HG03139 (cell line): ENCODE measurements around the gene EPHA7.

Experiments used
- ATAC-seq: cut with Tn5 transposase; IDR thresholded peaks from one replicate; pipeline ENCODE4 v1.9.1; 2021; ENCODE audit not compliant: unreplicated experiment

The EPHA7 gene

DNA sequence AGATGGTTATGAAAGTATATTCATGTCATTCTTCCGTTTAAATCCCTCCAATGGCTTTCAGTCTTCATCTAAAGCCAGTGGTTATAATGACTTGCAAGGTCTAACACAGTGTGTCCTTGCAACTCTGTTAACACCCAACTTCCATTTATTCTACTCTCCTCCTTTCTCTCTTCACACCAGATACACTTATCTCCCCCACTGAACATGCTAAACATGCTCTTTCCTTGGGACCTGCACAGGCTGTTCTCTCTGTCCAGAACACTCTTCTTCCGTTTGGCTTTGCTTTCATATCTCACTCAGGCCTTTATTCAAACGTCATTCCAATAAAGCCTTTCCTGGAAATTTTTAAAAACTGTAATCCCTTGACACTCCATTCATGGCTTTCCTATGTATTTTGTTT, 91.5 kb downstream of the EPHA7 start:
- no peak for ATAC-seq

DNA sequence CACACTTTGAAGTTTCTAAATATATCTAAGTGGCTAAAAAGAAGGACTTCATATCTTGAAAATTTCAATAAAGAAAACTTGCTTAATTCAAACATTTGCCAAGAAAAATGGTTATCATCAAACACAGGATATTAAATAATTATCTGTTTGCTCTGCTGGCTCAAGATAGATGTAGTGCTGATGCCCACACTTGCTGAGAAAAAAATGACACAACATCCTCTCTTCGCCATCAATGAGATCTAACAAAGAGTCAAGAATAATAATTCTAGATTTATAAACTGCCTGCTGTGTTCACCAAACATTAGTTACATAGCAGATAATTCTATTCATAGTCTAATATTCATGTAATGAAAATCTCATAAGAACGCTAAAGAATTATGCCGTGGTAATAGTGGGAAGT, 93.6 kb downstream of the EPHA7 start:
- no peak for ATAC-seq

DNA sequence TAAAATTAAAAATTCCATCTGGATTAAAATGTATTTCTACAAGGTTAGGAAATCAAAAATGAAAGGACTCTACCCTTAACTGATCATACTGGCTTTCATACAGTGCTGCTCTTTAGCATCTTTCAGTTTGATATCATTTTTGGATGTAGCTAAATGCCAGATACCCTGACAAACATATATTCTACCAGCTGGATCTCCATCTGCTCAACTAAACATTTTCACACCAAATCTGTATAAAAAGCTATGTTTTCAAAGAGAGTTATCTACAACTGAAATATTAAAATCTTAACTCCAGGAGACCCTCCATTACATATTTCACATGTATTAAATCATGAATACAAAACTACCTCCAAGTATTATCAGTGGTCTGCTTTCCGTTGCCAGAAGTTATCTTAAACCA, 95.7 kb downstream of the EPHA7 start:
- no peak for ATAC-seq

- ATAC-seq, result no peak
Observed at GRCh38 chr6:93322651-93323050, 96.7 kb downstream of the EPHA7 start.

- ATAC-seq, result no peak
Observed at GRCh38 chr6:93319304-93319703, 100.1 kb downstream of the EPHA7 start.

- no peak for ATAC-seq
Observed at GRCh38 chr6:93318121-93318520, 101.2 kb downstream of the EPHA7 start.

DNA sequence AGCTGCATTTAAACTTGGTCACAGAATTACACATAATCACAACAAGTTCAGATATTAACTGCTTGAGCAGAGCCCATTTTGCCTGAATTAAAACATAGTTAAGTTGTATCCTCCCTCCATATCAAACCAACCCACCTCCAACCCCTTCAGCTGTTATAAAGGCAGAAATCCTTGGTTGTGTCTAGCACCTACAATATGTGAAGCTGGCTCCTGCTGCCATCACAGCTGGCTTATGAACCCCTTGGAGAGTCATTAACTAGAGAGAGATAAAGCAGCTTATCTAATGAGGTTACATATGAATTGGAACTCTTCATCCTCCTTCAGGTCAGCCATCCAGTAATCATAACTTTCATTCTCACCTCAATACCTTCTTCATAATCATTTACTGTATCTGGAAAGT, 101.8 kb downstream of the EPHA7 start:
- no peak for ATAC-seq

DNA sequence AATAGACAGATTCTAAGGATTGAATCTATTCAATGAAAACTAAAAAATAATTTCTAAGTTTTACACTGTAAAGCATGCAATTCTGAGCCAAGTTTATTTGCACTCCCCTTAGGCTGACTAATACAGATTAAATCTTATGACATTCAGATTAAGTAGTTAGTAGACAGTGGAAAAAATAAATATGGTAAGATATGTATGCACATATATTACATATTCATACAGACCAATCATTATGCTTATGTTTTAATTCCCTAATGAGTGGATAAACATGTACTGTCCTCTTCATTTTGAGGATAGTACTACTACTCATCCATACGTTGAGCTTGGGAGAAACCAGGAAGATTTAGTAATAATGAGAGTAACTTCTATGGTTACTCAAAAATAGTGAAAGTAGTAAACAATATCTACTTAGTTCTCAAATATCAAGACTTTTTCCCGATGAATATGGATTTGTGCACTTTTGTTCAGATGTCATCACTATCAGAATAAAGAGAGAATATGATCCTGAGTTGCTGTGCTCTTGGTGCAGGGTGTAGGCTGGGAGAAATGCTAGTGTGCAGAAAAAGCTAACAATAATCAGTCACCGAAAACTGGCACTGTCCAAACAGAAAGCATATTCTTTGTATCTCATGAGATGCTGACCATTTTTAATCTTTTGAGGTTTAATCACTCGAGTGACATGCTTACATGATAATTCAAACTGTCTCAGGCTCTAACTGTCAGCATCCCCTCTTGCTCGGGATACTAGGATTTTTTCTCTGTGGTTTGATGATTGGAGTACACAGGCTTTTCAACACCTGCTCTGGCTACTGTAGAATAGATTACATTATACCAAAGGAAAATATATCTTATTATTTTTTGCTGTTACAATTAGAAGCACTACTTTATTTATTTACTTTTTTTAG, 111.6 kb downstream of the EPHA7 start:
- ATAC-seq, result no peak

GRCh38 chr6:93305088-93305487, 114.3 kb downstream of the EPHA7 start:
- ATAC-seq, result no peak

GRCh38 chr6:93304505-93304904, 114.9 kb downstream of the EPHA7 start:
- no peak for ATAC-seq

DNA sequence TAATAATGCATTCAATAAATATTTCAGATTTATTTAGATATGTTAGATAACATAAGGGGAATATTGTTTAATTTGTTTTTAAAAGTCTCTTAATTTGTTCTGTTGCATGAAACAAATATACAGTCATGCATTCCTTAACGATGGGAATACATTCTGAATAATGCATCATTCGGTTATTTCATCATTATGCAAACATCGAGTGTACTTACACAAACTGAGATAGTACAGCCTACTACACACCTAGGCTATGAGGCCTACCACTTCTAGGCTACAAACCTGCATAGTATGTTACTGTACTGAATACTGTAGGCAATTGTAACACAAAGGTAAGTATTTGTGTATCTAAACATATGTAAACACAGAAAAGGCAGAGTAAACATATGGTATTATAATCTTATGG, 118.7 kb downstream of the EPHA7 start:
- ATAC-seq, result no peak

DNA sequence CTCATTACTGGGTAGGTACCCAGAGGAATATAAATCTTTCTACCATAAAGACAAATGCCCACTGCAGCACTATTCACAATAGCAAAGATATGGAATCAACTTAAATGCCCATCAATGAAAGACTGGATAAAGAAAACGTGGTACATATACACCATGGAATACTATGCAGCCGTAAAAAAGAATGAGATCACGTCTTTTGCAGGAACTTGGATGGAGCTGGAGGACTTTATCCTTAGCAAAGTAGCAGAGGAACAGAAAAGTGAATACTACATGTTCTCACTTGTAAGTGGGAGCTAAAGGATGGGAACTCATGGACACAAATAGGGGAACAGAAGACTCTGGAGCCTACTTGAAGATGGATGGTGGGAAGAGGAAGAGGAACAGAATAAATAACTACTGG, 119.7 kb downstream of the EPHA7 start:
- no peak for ATAC-seq

- no peak for ATAC-seq
Observed at GRCh38 chr6:93295631-93296030, 123.7 kb downstream of the EPHA7 start.

- ATAC-seq, result no peak
Observed at GRCh38 chr6:93294879-93295278, 124.5 kb downstream of the EPHA7 start.

DNA sequence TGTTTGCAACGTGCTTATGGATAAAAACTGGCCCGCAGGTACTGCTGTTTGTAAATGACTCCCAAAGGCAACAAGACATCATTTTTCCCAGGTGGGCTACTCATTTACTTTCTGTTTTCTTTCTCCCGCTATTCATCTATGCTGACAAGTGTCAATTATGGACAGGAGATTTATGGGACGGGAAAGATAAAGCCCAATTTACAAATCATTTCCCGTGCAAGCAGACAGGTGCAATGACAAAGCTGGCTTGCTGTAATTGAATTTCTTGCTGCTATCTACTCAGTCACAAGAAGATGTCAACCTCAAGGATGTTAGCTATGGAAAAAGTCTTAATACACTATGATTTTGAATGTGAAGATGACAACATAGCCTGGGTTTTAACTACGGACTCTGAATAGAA, 125.5 kb downstream of the EPHA7 start:
- ATAC-seq, result no peak

GRCh38 chr6:93293460-93293859, 125.9 kb downstream of the EPHA7 start:
- ATAC-seq, result no peak

GRCh38 chr6:93282521-93283031, 136.8 kb downstream of the EPHA7 start:
- no peak for ATAC-seq

DNA sequence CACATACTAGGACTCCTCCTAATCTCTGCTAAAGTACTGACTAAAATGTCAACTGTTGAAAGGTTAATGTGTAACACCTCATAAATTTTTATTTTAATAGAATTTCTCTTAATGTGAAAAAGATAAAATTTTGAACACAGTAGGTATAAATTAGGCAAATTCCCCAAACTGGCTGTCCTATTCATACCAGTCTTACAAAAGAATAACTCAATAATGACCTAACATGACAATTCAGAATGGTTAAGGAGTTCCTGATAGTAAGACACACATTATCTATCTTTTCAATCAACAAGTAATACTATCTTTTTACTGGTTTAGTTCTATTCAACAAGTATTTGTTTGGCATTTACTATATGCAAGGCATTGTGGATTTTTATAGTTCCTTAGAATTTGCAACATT, 141.1 kb downstream of the EPHA7 start:
- ATAC-seq, result no peak

DNA sequence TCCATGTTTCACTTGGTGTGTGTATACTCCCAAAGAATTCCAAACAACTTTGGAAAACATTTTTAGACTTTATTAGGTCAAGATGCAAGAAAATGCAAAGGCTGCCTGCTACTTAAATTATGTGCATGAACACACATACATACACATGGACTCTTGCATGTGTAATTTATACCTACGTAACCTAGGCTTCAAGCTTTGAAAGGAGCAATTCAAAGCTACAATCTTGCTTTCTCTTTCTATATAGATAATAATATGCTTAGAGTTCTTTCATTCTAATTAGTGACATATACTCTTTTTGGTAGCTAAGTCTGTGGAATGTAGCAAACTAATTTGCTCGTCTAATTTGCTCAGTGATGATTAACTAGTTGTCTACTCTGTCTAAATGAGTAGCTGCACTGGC, 146.5 kb downstream of the EPHA7 start:
- ATAC-seq, result no peak

- ATAC-seq, result no peak
Observed at GRCh38 chr6:93272211-93272610, 147.1 kb downstream of the EPHA7 start.

DNA sequence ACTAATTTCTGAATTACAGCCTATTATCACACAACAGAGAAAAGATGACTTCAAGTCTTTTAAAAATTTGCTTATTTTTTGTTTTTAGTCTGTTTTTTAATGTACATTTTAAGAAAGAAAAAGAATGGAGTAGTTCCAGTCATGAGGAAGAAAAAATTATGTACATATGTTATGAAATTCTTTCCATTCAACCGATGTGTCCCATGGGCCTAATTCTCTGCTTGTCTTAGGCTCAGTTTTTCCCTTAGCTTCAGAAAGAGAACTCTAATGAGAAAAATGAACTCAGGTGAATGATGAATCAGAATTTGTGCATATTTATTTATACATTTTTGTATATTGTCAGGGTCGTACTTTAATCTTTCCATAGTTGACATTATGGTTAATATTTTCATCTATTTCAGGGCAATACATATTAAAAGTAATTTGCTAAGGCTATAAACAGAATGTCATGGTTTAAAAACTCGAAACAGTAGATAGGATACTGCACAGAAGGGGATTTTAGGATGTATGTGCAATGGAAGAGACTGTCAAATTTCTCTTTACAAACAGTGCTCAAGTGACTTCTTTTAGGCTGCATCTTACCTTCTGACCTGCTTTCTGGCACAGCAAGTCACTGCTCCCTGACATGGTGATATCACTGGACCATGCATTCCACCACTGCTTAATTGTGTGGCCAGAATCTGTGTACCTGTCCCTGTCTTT, 153.1 kb downstream of the EPHA7 start:
- no peak for ATAC-seq

DNA sequence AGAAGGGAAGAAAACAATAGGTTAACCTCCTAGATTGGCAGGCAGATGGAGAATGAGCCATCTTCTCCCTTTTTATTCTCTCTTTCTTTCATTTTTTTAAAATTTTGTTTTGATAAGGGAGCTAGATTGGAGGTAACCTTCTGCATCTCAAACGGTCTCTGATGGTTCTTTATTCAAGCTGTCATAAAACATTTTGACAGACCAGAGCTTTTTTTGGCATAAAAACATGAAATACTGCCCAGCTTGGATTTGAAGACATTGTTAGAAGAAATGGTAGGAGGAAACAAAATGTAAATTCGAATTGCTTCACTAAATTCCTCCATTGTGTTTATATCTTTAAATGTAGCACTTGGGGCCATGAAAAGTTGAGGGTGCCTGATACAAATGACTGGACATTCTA, 158.5 kb downstream of the EPHA7 start:
- no peak for ATAC-seq
